ENCODE data around the gene SEMG2.

The SEMG2 gene

GRCh38 chr20:45226287-45226686 is 5.1 kb downstream of the SEMG2 start:
- H3K4me1 ChIP-seq (ENCODE audit: insufficient read depth, poor library complexity, severe bottlenecking): no peaks in the 10 kb centered on the region
- H3K27ac ChIP-seq (ENCODE audit: poor library complexity, severe bottlenecking): no peak overlapping the region
- H3K36me3 ChIP-seq (ENCODE audit: low read depth): no peaks in the 10 kb centered on the region
- H3K27me3 ChIP-seq (ENCODE audit: insufficient read depth, poor library complexity, severe bottlenecking): peaks cover 37% of the 10 kb centered on the region
- no peak for TF ChIP-seq CTCF (IDR thresholded peaks at IDR 0.05; ENCODE audit: poor library complexity, severe bottlenecking)
- ATAC-seq (ENCODE audit: low read depth) (no peak), DNase-seq (ENCODE audit: low spot score) (no peak)
- no peak overlapping the region for H3K4me3 ChIP-seq (ENCODE audit: severe bottlenecking)
- H3K9me3 ChIP-seq (ENCODE audit: severe bottlenecking): no peaks in the 10 kb centered on the region

GRCh38 chr20:45229264-45230056 is 8.3 kb downstream of the SEMG2 start:
- H3K27me3 ChIP-seq (ENCODE audit: insufficient read depth, poor library complexity, severe bottlenecking): peaks cover 22% of the 10 kb centered on the region
- peak; percentile 98 for TF ChIP-seq CTCF (IDR thresholded peaks at IDR 0.05; ENCODE audit: poor library complexity, severe bottlenecking)
- H3K4me1 ChIP-seq (ENCODE audit: insufficient read depth, poor library complexity, severe bottlenecking): no peaks in the 10 kb centered on the region
- H3K36me3 ChIP-seq (ENCODE audit: low read depth): no peaks in the 10 kb centered on the region
- DNase-seq (ENCODE audit: low spot score): no peak
- no peak overlapping the region for H3K27ac ChIP-seq (ENCODE audit: poor library complexity, severe bottlenecking)
- H3K9me3 ChIP-seq (ENCODE audit: severe bottlenecking): peaks cover 2% of the 10 kb centered on the region
- H3K4me3 ChIP-seq (ENCODE audit: severe bottlenecking): no peak overlapping the region
- ATAC-seq (ENCODE audit: low read depth): peak; percentile 63

GRCh38 chr20:45230631-45231030 is 9.5 kb downstream of the SEMG2 start:
- TF ChIP-seq CTCF (IDR thresholded peaks at IDR 0.05; ENCODE audit: poor library complexity, severe bottlenecking): no peak
- Histone ChIP-seq H3K27ac (ENCODE audit: poor library complexity, severe bottlenecking) (no peak overlapping the region), H3K4me3 (ENCODE audit: severe bottlenecking) (no peak overlapping the region), H3K36me3 (ENCODE audit: low read depth) (no peaks in the 10 kb centered on the region), H3K27me3 (ENCODE audit: insufficient read depth, poor library complexity, severe bottlenecking) (peaks cover 15% of the 10 kb centered on the region), H3K4me1 (ENCODE audit: insufficient read depth, poor library complexity, severe bottlenecking) (no peaks in the 10 kb centered on the region), H3K9me3 (ENCODE audit: severe bottlenecking) (peaks cover 2% of the 10 kb centered on the region)
- DNase-seq (ENCODE audit: low spot score) (no peak), ATAC-seq (ENCODE audit: low read depth) (no peak)

GRCh38 chr20:45235995-45236394 is 14.8 kb downstream of the SEMG2 start:
- no peaks in the 10 kb centered on the region for H3K36me3 ChIP-seq (ENCODE audit: low read depth)
- no peak for ATAC-seq (ENCODE audit: low read depth)
- peak; percentile 73 for TF ChIP-seq CTCF (IDR thresholded peaks at IDR 0.05; ENCODE audit: poor library complexity, severe bottlenecking)
- no peak overlapping the region for H3K27ac ChIP-seq (ENCODE audit: poor library complexity, severe bottlenecking)
- peak; percentile 77 for DNase-seq (ENCODE audit: low spot score)
- H3K4me3 ChIP-seq (ENCODE audit: severe bottlenecking): no peak overlapping the region
- peaks cover 2% of the 10 kb centered on the region for H3K9me3 ChIP-seq (ENCODE audit: severe bottlenecking)
- peaks cover 22% of the 10 kb centered on the region for H3K27me3 ChIP-seq (ENCODE audit: insufficient read depth, poor library complexity, severe bottlenecking)
- H3K4me1 ChIP-seq (ENCODE audit: insufficient read depth, poor library complexity, severe bottlenecking): no peaks in the 10 kb centered on the region

GRCh38 chr20:45238139-45238538 is 17.0 kb downstream of the SEMG2 start:
- no peaks in the 10 kb centered on the region for H3K4me1 ChIP-seq (ENCODE audit: insufficient read depth, poor library complexity, severe bottlenecking)
- ATAC-seq (ENCODE audit: low read depth) (no peak), DNase-seq (ENCODE audit: low spot score) (no peak)
- peaks cover 2% of the 10 kb centered on the region for H3K9me3 ChIP-seq (ENCODE audit: severe bottlenecking)
- no peak for TF ChIP-seq CTCF (IDR thresholded peaks at IDR 0.05; ENCODE audit: poor library complexity, severe bottlenecking)
- H3K36me3 ChIP-seq (ENCODE audit: low read depth): no peaks in the 10 kb centered on the region
- H3K4me3 ChIP-seq (ENCODE audit: severe bottlenecking): no peak overlapping the region
- H3K27me3 ChIP-seq (ENCODE audit: insufficient read depth, poor library complexity, severe bottlenecking): peaks cover 36% of the 10 kb centered on the region
- no peak overlapping the region for H3K27ac ChIP-seq (ENCODE audit: poor library complexity, severe bottlenecking)
